Measurements from ENCODE around the gene PDE4D. TPM values are rescaled to one million over a fixed set of nuclear protein-coding genes. Genes with fewer than 3 reads are reported as not detected.

Gene PDE4D
- total RNA-seq, 1 experiment from 2014 or later, result 2.1 TPM

GRCh38 chr5:59800347-59800893 lies 93.1 kb downstream of the PDE4D start:
- Histone ChIP-seq H3K23me2 (ENCODE audit: insufficient read length, low read depth, low read length, poor library complexity, severe bottlenecking) (no peaks in the 10 kb centered on the region), H3K4me2 (ENCODE audit: insufficient read depth, insufficient read length, low read length) (no peak overlapping the region), H3K14ac (ENCODE audit: insufficient read depth, low read length) (no peak overlapping the region), H3T11ph (ENCODE audit: low read length) (no peak overlapping the region), H3K4me1 (ENCODE audit: insufficient read depth, low read length) (no peaks in the 10 kb centered on the region), H2AK5ac (ENCODE audit: insufficient read length, low read length) (no peak overlapping the region), H4K5ac (ENCODE audit: insufficient read length, low read depth, low read length) (no peak overlapping the region), H4K91ac (ENCODE audit: insufficient read length, low read depth, low read length) (no peak overlapping the region), H3K27ac (ENCODE audit: insufficient read length, low read depth, low read length) (no peak overlapping the region), H2BK12ac (ENCODE audit: insufficient read length, low read depth, low read length) (no peak overlapping the region), H3K23ac (ENCODE audit: insufficient read length, low read depth, low read length) (no peak overlapping the region), H3K27me3 (ENCODE audit: insufficient read depth, low read length) (no peaks in the 10 kb centered on the region), H3K4ac (ENCODE audit: low read depth, low read length) (no peak overlapping the region), H2BK120ac (ENCODE audit: low read depth, low read length, poor library complexity, severe bottlenecking) (no peak overlapping the region), H4K20me1 (ENCODE audit: control insufficient read depth, insufficient read depth, insufficient read length) (no peaks in the 10 kb centered on the region), H3K9ac (ENCODE audit: extremely low read depth, insufficient read length, low read length) (no peak overlapping the region), H3K79me1 (ENCODE audit: insufficient read depth, low read depth, low read length, poor library complexity, severe bottlenecking) (no peaks in the 10 kb centered on the region), H3K79me2 (ENCODE audit: insufficient read depth, low read length) (no peaks in the 10 kb centered on the region), H3K9me3 (ENCODE audit: control insufficient read depth, low read depth, low read length) (no peaks in the 10 kb centered on the region), H3K56ac (ENCODE audit: insufficient read length, low read depth, low read length) (no peak overlapping the region), H2BK5ac (ENCODE audit: insufficient read length, low read length) (no peak overlapping the region), H2AFZ (ENCODE audit: low read length) (no peak overlapping the region), H4K8ac (replicated peaks; ENCODE audit: insufficient read length, low read depth, low read length) (no peak overlapping the region), H3K18ac (ENCODE audit: insufficient read length, low read depth, low read length) (no peak overlapping the region), H2BK20ac (ENCODE audit: low read depth, low read length, poor library complexity, severe bottlenecking) (no peak overlapping the region), H2BK15ac (ENCODE audit: low read depth, low read length) (no peak overlapping the region)
- peak overlapping the region in 1 of 3 experiments; percentile 87; a peak in 2 of 7 replicates for H3K27ac Mint-ChIP-seq
- DNase-seq, result no peak
- H3K4me3 Mint-ChIP-seq, result peak overlapping the region; percentile 16 to 57; a peak in 3 of 5 replicates
- no peaks in the 10 kb centered on the region for H3K9me3 Mint-ChIP-seq
- H3K27me3 Mint-ChIP-seq (ENCODE audit: low read depth), result no peaks in the 10 kb centered on the region
- no peaks in the 10 kb centered on the region for H3K36me3 Mint-ChIP-seq (ENCODE audit: insufficient read depth in 1 of 3, low read depth in 3 of 3)
- H3K4me1 Mint-ChIP-seq, result peaks cover 7 to 12% of the 10 kb centered on the region in 2 experiments
- whole genome bisulfite sequencing (ENCODE audit: extremely low coverage, insufficient read length, low lambda C conversion rate), result no CpG with 5 or more reads among the region's 1 CpG
- TF ChIP-seq CTCF (conservative IDR thresholded peaks at IDR 0.05), result peak; percentile 27; the same call in 2 of the 3 replicates
